ENCODE measurements around the gene PHF5A. TPM values are rescaled to one million over a fixed set of nuclear protein-coding genes. Genes with fewer than 3 reads are reported as not detected.

Gene PHF5A
- total RNA-seq, 2 experiments from 2014 or later, result 41.3 to 44.2 TPM

DNA sequence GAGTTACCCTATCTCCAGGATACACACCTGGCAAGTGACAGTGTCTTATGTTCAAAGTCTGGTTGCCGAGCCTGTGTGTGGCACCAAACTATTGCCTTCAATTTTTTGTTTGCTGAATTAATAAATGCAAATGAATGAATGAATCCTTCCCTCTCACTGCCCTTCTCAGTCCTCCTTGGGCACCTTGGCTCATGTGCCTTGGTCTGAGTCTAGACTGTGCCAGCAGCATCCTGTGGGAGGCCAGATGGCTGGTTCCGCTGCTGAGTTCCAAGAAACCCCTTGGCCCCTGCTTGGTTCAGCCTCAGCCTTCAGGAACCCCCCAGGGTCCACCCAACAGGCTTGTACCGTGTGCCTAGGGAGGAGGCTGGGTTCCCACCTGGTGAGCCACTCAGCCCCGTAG, 52.9 kb downstream of the PHF5A start:
- ChIA-PET POLR2A (interaction anchor here (0.6 kb wide), 1 partner anchor 10 kb away, joined by 3 read pairs; no protein-coding TSS in a partner anchor), CTCF (no interaction called here)
- Histone ChIP-seq H3K36me3 (ENCODE audit: insufficient read depth, low read length) (no peaks in the 10 kb centered on the region), H3K4me1 (ENCODE audit: insufficient read depth, low read length) (peaks cover 59% of the 10 kb centered on the region), H3K4me3 (ENCODE audit: low read length) (no peak overlapping the region), H3K27me3 (ENCODE audit: control insufficient read depth in 1 of 2, insufficient read depth in 2 of 2, low read length in 2 of 2) (no peaks in the 10 kb centered on the region), H3K9me3 (ENCODE audit: control insufficient read depth in 1 of 2, insufficient read depth in 1 of 2, low read length in 2 of 2) (no peaks in the 10 kb centered on the region), H3K27ac (ENCODE audit: low read depth in 1 of 2, low read length in 2 of 2) (peak overlapping the region in 1 of 2 donors; percentile 13)
- intact Hi-C loops (cut with DNase I, micrococcal nuclease), result no loop called here
- ATAC-seq (ENCODE audit: poor library complexity), result no peak
- H3K27me3 Mint-ChIP-seq, result no peaks in the 10 kb centered on the region
- H3K4me3 Mint-ChIP-seq, result peak overlapping the region; percentile 97
- no peaks in the 10 kb centered on the region for H3K9me3 Mint-ChIP-seq
- peaks cover 14% of the 10 kb centered on the region for H3K36me3 Mint-ChIP-seq (ENCODE audit: low read depth)
- H3K4me1 Mint-ChIP-seq (ENCODE audit: low read depth), result peaks cover 36% of the 10 kb centered on the region
- TF ChIP-seq, protein P1, sequence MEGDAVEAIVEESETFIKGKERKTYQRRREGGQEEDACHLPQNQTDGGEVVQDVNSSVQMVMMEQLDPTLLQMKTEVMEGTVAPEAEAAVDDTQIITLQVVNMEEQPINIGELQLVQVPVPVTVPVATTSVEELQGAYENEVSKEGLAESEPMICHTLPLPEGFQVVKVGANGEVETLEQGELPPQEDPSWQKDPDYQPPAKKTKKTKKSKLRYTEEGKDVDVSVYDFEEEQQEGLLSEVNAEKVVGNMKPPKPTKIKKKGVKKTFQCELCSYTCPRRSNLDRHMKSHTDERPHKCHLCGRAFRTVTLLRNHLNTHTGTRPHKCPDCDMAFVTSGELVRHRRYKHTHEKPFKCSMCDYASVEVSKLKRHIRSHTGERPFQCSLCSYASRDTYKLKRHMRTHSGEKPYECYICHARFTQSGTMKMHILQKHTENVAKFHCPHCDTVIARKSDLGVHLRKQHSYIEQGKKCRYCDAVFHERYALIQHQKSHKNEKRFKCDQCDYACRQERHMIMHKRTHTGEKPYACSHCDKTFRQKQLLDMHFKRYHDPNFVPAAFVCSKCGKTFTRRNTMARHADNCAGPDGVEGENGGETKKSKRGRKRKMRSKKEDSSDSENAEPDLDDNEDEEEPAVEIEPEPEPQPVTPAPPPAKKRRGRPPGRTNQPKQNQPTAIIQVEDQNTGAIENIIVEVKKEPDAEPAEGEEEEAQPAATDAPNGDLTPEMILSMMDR (IDR thresholded peaks at IDR 0.05), result no peak
- DNase-seq, result no peak
- peak overlapping the region; percentile 100 for H3K27ac Mint-ChIP-seq

DNA sequence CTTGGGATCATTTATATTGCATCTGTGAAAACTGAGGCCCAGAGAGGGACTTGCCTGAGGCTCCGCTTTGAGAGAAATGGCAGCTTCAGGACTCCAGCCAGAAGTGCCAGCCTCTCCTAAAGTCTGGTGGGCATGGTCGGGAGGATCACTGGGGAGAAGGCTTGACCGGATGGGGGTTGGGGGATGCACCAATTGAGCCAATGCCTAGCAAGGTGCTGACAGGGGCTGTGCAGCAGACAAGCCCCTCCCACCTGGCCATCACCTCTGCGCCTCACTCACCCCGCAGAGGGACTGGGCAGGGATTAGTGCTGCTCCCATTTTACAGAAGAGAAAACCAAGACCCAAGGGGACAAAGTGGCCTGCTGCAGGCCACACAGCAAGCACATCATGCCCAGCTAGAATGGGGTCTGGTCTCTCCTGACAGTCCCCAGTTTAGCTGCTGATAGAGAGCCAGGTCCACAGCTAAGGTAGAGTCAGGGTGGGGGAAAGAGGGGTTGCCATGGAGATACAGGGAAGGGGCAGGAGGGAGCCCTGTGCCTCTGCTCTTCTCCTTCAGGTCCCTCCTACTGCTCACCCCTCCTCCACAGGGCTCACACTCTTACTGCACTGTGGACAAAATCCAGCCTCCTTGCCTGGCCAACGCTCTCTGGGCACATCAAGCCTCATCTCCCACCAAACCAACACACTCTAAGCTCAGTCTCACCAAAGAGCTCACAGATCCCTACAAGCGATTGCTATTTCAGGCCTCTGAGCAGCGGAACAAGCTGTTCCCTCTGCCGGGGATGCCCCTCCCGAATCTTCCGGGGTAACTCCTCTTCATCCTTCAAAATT, 57.3 kb downstream of the PHF5A start:
- peak overlapping the region; percentile 100 for H3K27ac Mint-ChIP-seq
- TF ChIP-seq, protein P1 (IDR thresholded peaks at IDR 0.05), result no peak
- no peaks in the 10 kb centered on the region for H3K27me3 Mint-ChIP-seq
- Histone ChIP-seq H3K27ac (ENCODE audit: low read depth in 1 of 2, low read length in 2 of 2) (peak overlapping the region in 1 of 2 donors; percentile 65), H3K9me3 (ENCODE audit: control insufficient read depth in 1 of 2, insufficient read depth in 1 of 2, low read length in 2 of 2) (no peaks in the 10 kb centered on the region), H3K27me3 (ENCODE audit: control insufficient read depth in 1 of 2, insufficient read depth in 2 of 2, low read length in 2 of 2) (no peaks in the 10 kb centered on the region), H3K36me3 (ENCODE audit: insufficient read depth, low read length) (no peaks in the 10 kb centered on the region), H3K4me1 (ENCODE audit: insufficient read depth, low read length) (peaks cover 46% of the 10 kb centered on the region), H3K4me3 (ENCODE audit: low read length) (no peak overlapping the region)
- peak overlapping the region; percentile 72 for H3K4me3 Mint-ChIP-seq
- no peaks in the 10 kb centered on the region for H3K9me3 Mint-ChIP-seq
- ATAC-seq (ENCODE audit: poor library complexity) (no peak), DNase-seq (no peak)
- H3K36me3 Mint-ChIP-seq (ENCODE audit: low read depth), result peaks cover 14% of the 10 kb centered on the region
- CTCF ChIA-PET, result interaction anchor here (1.2 to 1.6 kb wide), 2 partner anchors 110 to 116 kb away, joined by 4 read pairs; partner anchors contain the start of gene ZC3H7B
- intact Hi-C loops (cut with DNase I, micrococcal nuclease), result no loop called here
- POLR2A ChIA-PET, result interaction anchor here (1.2 kb wide), 1 partner anchor 57 kb away, joined by 4 read pairs; the partner anchor contains the start of genes ACO2 and PHF5A
- peaks cover 32% of the 10 kb centered on the region for H3K4me1 Mint-ChIP-seq (ENCODE audit: low read depth)

DNA sequence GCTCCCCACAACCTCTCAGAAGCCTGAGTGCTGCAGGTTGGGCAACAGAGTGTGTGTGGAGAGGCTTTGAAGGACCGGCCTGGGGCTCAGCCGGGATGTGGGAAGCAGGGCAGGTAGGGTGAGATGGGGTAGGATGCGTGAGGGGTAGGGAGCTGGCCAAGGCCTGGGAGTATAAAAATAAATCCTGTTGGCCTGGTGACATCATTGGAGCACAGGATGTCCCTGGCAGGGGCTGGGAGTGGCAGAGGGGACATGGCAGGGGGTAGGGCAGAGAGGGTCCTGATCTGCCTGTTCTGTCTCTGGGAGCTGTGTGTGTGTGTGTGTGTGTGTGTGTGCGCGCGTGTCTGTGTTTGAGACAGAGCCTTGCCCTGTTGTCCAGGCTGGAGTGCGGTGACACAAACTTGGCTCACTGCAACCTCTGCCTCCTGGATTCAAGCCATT, 58.2 kb downstream of the PHF5A start:
- peaks cover 42% of the 10 kb centered on the region for H3K4me1 ChIP-seq (ENCODE audit: insufficient read depth, low read length)
- ChIA-PET POLR2A (interaction anchor here (0.6 kb wide), 1 partner anchor 251 kb away, joined by 3 read pairs; no protein-coding TSS in a partner anchor), CTCF (no interaction called here)
- H3K9me3 Mint-ChIP-seq, result no peaks in the 10 kb centered on the region
- DNase-seq (no peak), ATAC-seq (ENCODE audit: poor library complexity) (no peak)
- H3K27me3 Mint-ChIP-seq, result no peaks in the 10 kb centered on the region
- H3K36me3 Mint-ChIP-seq (ENCODE audit: low read depth), result peaks cover 14% of the 10 kb centered on the region
- no peaks in the 10 kb centered on the region for H3K27me3 ChIP-seq (ENCODE audit: control insufficient read depth in 1 of 2, insufficient read depth in 2 of 2, low read length in 2 of 2)
- TF ChIP-seq, protein P1 (IDR thresholded peaks at IDR 0.05), result no peak
- H3K9me3 ChIP-seq (ENCODE audit: control insufficient read depth in 1 of 2, insufficient read depth in 1 of 2, low read length in 2 of 2), result no peaks in the 10 kb centered on the region
- H3K4me3 Mint-ChIP-seq, result no peak overlapping the region
- H3K36me3 ChIP-seq (ENCODE audit: insufficient read depth, low read length), result no peaks in the 10 kb centered on the region
- intact Hi-C loops (cut with DNase I, micrococcal nuclease), result no loop called here
- H3K27ac Mint-ChIP-seq, result peak overlapping the region; percentile 100
- H3K4me3 ChIP-seq (ENCODE audit: low read length), result no peak overlapping the region
- H3K27ac ChIP-seq (ENCODE audit: low read depth in 1 of 2, low read length in 2 of 2), result no peak overlapping the region
- H3K4me1 Mint-ChIP-seq (ENCODE audit: low read depth), result peaks cover 26% of the 10 kb centered on the region

Other genes with a start within 250 kb of the PHF5A start
- gene CHADL, start 227.8 kb downstream of the PHF5A start, total RNA-seq, result 1 to 10 TPM; 1.7 to 1.8 TPM
- gene RANGAP1, start 182.5 kb downstream of the PHF5A start, total RNA-seq, result 100 to 1,000 TPM; 163 to 172 TPM
- 10 to 100 TPM; 29.5 to 32.7 TPM for gene ZC3H7B, start 167.2 kb downstream of the PHF5A start, total RNA-seq
- gene TEF, start 86.8 kb downstream of the PHF5A start, total RNA-seq, result 1 to 10 TPM; 2.4 to 2.6 TPM
- 10 to 100 TPM; 21.0 to 26.7 TPM for gene TOB2, start 21.9 kb downstream of the PHF5A start, total RNA-seq
- 10 to 100 TPM; 69.5 to 71.9 TPM for gene ACO2, start 425 bp upstream of the PHF5A start, total RNA-seq
- gene POLR3H, start 75.8 kb upstream of the PHF5A start, total RNA-seq, result 10 to 100 TPM; 13.4 to 17.3 TPM
- not detected for gene CSDC2, start 92.3 kb upstream of the PHF5A start, total RNA-seq
- gene PMM1, start 121.1 kb upstream of the PHF5A start, total RNA-seq, result 10 to 100 TPM; 24.8 to 25.5 TPM
- 10 to 100 TPM; 12.7 to 13.0 TPM for gene DESI1, start 152.4 kb upstream of the PHF5A start, total RNA-seq
- gene XRCC6, start 152.6 kb upstream of the PHF5A start, total RNA-seq, result 100 to 1,000 TPM; 162 TPM
- 100 to 1,000 TPM; 134 to 140 TPM for gene SNU13, start 220.2 kb upstream of the PHF5A start, total RNA-seq
- gene MEI1, start 230.8 kb upstream of the PHF5A start, total RNA-seq, result 10 to 100 TPM; 64.4 to 81.0 TPM